Body of pancreas (tissue), 4 donors: Measurements from ENCODE around the gene KCND1.

Experiments
- CTCF ChIP-seq, 7 experiments: fragments of 450-650 bp in 4 of 7; fragments of 200-600 bp in 3 of 7; sonication (generic) in 3 of 7; IDR thresholded peaks; one replicate each; pipeline ENCODE4 v1.5.1; 2016 to 2019; ENCODE audit warnings: antibody characterized with exemption in 7 of 7
- POLR2A ChIP-seq, 3 donors: fragments of 450-650 bp; IDR thresholded peaks; one replicate each; pipeline ENCODE4 v1.6.1; 2016; ENCODE audit warnings: antibody characterized with exemption in 3 of 3, mild to moderate bottlenecking in 2 of 3

GRCh38 chrX:48983081-48983480, 11.4 kb upstream of the KCND1 start:
- TF ChIP-seq CTCF (IDR thresholded peaks at IDR 0.05) (no peak), POLR2A (IDR thresholded peaks at IDR 0.05) (no peak)
